Right lobe of liver (tissue), 6 donors: Measurements from ENCODE around the gene SPAG16. TPM values are rescaled to one million over a fixed set of nuclear protein-coding genes. Genes with fewer than 3 reads are reported as not detected.

Experiments used
- ATAC-seq, 4 donors: fragments of 200-7000 bp; cut with Tn5 transposase; one replicate each; pipeline ENCODE4 v1.9.1; 2020; ENCODE audit warnings: mild to moderate bottlenecking in 4 of 4, moderate library complexity in 4 of 4
- DNase-seq, 3 donors: peaks; one replicate each; pipeline ENCODE4 v3.0.0-alpha.2; 2020
- H3K27ac ChIP-seq, 3 donors: fragments of 200-600 bp; one replicate each; pipeline ENCODE4 v1.8.0; 2022
- H3K27me3 ChIP-seq, 2 donors: fragments of 200-600 bp; one replicate each; pipeline ENCODE4 v1.8.0; 2022
- H3K36me3 ChIP-seq, 4 donors: fragments of 200-600 bp; sonication (generic) in 1 of 4; one replicate each; pipeline versions ENCODE4 v1.5.1 to v1.8.0; 2017 to 2022; ENCODE audit warnings: control low read depth in 1 of 4
- H3K4me1 ChIP-seq, 4 donors: fragments of 200-600 bp; sonication (generic) in 1 of 4; one replicate each; pipeline versions ENCODE4 v1.5.1 to v1.8.0; 2017 to 2022; ENCODE audit warnings: control low read depth in 1 of 4
- H3K4me3 ChIP-seq, 3 donors: fragments of 200-600 bp; one replicate each; pipeline ENCODE4 v1.8.0; 2022
- H3K9me3 ChIP-seq, 4 donors: fragments of 200-600 bp; sonication (generic) in 1 of 4; one replicate each; pipeline versions ENCODE4 v1.5.1 to v1.8.0; 2017 to 2022; ENCODE audit warnings: control low read depth in 1 of 4
- POLR2A ChIP-seq: fragments of 450-650 bp; IDR thresholded peaks from one replicate; pipeline ENCODE4 v1.6.1; 2017; ENCODE audit warnings: antibody characterized with exemption, mild to moderate bottlenecking
- WGBS: methylation state at CpG from one replicate; pipeline ENCODE4 v1.1.6; 2018; ENCODE audit warnings: low coverage, low lambda C conversion rate; ENCODE audit not compliant: insufficient coverage; ENCODE audit errors: missing lambda C conversion rate; 5-methylcytosine and 5-hydroxymethylcytosine counted together
- intact Hi-C, 2 donors: fragments of 100-400 bp; cut with DNase I; formaldehyde crosslinking; loops; one replicate each; pipeline versions ENCODE4 v1.11.2 to v1.14.1; 2022
- total RNA-seq, 6 experiments: library from RNA; depleted of rRNA in 2 of 6; stranded (reverse); fragments of >200 nt in 2 of 6; fragmentation: NEBNext Ultra II Directional in 3 of 6; extraction: Animal tissue kit (Norgen Biotek cat#: 25700) in 3 of 6; gene quantifications; one replicate each; pipeline versions ENCODE4 v1.1.0 to v1.2.4, GENCODE V29; 2016 to 2023
- TF ChIP-seq, protein P1 (sequence below), 4 donors: fragments of 200-600 bp in 3 of 4; fragments of 450-650 bp in 1 of 4; IDR thresholded peaks; one replicate each; pipeline versions ENCODE4 v1.5.1 to v1.8.0; 2016 to 2022; ENCODE audit warnings: antibody characterized with exemption in 4 of 4, mild to moderate bottlenecking in 2 of 4
- donor health status: DM: no; HTN: yes; CAD: no.
- donor health status: DM: no; HTN: no; CAD: no.
- donor health status: DM: no; HTN: no; CAD: no.
- donor health status: DM: no; HTN: yes; CAD: no.
- donor health status: DM: no; HTN: yes; CAD: no.

The SPAG16 gene
- total RNA-seq, 6 experiments from 2014 or later: 7.2 to 15.3 (median 9.0) TPM

DNA sequence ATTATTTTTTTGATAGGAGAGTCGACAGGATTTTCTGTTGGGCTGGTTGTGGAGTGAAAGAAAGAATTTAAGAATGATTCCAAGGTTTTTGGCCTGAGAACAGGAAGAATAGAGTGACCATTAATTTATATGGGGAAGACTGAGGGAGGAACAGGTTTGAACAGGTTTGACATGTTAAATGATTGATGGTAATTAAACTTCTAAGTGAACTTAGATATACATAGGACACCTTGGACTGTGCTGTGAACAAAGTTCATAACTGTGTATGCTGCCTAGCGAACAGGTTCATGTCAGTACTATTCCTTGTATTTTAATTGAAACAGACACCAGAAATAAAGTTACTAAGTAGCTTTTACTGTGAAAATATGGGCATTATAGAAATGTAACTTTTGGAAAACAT is 212.0 kb downstream of the SPAG16 start:
- Histone ChIP-seq H3K9me3 (no peaks in the 10 kb centered on the region), H3K4me3 (no peak overlapping the region), H3K27ac (no peak overlapping the region), H3K4me1 (no peaks in the 10 kb centered on the region), H3K27me3 (no peaks in the 10 kb centered on the region), H3K36me3 (no peaks in the 10 kb centered on the region)
- WGBS: 58% methylated on average over 2 of the region's 2 CpGs
- TF ChIP-seq POLR2A: no peak
- TF ChIP-seq, protein P1, sequence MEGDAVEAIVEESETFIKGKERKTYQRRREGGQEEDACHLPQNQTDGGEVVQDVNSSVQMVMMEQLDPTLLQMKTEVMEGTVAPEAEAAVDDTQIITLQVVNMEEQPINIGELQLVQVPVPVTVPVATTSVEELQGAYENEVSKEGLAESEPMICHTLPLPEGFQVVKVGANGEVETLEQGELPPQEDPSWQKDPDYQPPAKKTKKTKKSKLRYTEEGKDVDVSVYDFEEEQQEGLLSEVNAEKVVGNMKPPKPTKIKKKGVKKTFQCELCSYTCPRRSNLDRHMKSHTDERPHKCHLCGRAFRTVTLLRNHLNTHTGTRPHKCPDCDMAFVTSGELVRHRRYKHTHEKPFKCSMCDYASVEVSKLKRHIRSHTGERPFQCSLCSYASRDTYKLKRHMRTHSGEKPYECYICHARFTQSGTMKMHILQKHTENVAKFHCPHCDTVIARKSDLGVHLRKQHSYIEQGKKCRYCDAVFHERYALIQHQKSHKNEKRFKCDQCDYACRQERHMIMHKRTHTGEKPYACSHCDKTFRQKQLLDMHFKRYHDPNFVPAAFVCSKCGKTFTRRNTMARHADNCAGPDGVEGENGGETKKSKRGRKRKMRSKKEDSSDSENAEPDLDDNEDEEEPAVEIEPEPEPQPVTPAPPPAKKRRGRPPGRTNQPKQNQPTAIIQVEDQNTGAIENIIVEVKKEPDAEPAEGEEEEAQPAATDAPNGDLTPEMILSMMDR (IDR thresholded peaks at IDR 0.05): no peak
- ATAC-seq (no peak), DNase-seq (no peak)
- intact Hi-C loops: no loop called here

DNA sequence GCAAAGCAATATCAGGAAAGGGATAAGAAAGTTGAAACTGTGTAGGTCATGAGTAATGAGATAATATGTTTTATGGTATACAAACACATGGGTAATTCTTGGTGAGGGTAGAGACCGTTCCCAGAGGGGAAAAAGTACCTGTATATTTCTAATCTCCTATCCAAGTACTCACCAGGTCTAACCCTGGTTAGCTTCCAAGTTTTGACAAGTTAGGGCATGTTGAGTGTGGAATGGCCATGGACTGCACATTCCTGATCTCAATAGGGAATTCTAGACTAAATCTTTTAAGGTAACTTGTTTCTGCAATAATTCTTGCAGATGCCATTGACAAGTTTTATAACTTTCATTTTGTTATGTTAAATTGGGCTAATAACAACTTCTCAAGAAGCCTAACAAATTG is 216.6 kb downstream of the SPAG16 start:
- H3K36me3 ChIP-seq: no peaks in the 10 kb centered on the region
- no peaks in the 10 kb centered on the region for H3K4me1 ChIP-seq
- 88% methylated on average over 1 of the region's 1 CpG for WGBS
- ATAC-seq (no peak), DNase-seq (no peak)
- H3K4me3 ChIP-seq: no peak overlapping the region
- intact Hi-C loops: no loop called here
- no peaks in the 10 kb centered on the region for H3K9me3 ChIP-seq
- no peak for TF ChIP-seq POLR2A
- TF ChIP-seq, protein P1 (IDR thresholded peaks at IDR 0.05): no peak
- no peak overlapping the region for H3K27ac ChIP-seq
- no peaks in the 10 kb centered on the region for H3K27me3 ChIP-seq

DNA sequence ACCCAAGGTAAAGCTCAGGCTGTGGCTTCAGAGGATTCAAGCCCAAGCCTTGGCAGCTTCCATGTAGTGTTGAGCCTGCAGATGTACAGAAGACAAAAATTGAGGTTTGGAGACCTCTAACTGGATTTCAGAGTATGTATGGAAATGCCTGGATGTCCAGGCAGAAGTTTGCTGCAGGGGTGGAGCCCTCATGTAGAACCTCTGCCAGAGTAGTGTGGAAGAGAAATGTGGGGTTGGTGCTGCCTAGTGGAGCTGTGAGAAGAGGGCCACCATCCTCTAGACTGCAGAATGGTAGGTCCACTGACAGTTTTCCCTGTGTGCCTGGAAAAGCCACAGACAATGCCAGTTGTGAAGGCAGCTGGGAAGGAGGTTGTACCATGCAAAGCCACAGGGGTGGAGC is 239.9 kb downstream of the SPAG16 start:
- ATAC-seq (no peak), DNase-seq (no peak)
- Histone ChIP-seq H3K27ac (no peak overlapping the region), H3K27me3 (no peaks in the 10 kb centered on the region), H3K4me3 (no peak overlapping the region), H3K4me1 (no peaks in the 10 kb centered on the region), H3K9me3 (no peaks in the 10 kb centered on the region), H3K36me3 (no peaks in the 10 kb centered on the region)
- intact Hi-C loops: no loop called here
- TF ChIP-seq POLR2A: no peak
- TF ChIP-seq, protein P1 (IDR thresholded peaks at IDR 0.05): no peak

DNA sequence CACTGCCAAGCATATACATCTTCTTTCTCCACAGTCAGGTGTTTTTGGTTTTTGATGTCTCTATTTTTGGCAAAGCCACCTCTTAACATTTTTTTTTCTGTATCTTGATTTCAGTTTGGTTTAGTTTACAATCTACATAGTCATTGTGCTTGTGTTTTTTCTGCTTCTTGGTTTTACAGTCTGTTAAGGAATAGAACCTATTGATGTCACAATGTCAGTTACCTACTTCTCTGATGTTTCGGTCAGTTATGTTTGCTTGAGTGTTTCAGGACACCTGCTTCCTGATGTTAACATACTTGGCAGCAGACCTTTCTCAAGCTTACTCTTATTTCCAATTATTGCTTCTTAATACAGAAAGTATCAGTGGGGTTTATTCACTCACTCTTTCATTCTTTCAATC is 253.3 kb downstream of the SPAG16 start:
- ATAC-seq: no peak
- Histone ChIP-seq H3K27me3 (no peaks in the 10 kb centered on the region), H3K27ac (no peak overlapping the region), H3K9me3 (no peaks in the 10 kb centered on the region), H3K36me3 (no peaks in the 10 kb centered on the region), H3K4me3 (no peak overlapping the region), H3K4me1 (no peaks in the 10 kb centered on the region)
- no peak for DNase-seq
- WGBS: 82% methylated on average over 1 of the region's 1 CpG
- intact Hi-C loops: no loop called here
- no peak for TF ChIP-seq POLR2A
- TF ChIP-seq, protein P1 (IDR thresholded peaks at IDR 0.05): no peak

DNA sequence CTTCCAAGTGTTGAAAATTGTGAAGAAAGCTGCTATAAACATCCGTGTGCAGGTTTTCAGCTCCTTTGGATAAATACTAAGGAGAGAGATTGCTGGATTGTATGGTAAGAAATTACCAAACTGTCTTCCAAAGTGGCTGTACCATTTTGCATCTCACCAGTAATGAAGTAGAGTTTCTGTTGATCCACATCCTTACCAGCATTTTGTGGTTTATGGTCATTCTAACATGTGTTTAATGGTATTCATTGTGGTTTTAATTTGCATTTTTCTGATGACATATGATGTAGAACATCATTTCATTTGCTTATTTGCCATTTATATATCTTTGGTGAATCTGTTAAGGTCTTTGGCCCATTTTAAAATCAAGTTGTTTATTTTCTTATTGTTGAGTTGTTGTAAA is 260.7 kb downstream of the SPAG16 start:
- H3K4me3 ChIP-seq: no peak overlapping the region
- H3K4me1 ChIP-seq: no peaks in the 10 kb centered on the region
- intact Hi-C loops: no loop called here
- 65% methylated on average over 1 of the region's 1 CpG for WGBS
- no peaks in the 10 kb centered on the region for H3K9me3 ChIP-seq
- DNase-seq (no peak), ATAC-seq (no peak)
- no peaks in the 10 kb centered on the region for H3K36me3 ChIP-seq
- no peak overlapping the region for H3K27ac ChIP-seq
- TF ChIP-seq, protein P1 (IDR thresholded peaks at IDR 0.05): no peak
- no peak for TF ChIP-seq POLR2A
- no peaks in the 10 kb centered on the region for H3K27me3 ChIP-seq
